ENCODE data around the gene ONECUT3.

DNA sequence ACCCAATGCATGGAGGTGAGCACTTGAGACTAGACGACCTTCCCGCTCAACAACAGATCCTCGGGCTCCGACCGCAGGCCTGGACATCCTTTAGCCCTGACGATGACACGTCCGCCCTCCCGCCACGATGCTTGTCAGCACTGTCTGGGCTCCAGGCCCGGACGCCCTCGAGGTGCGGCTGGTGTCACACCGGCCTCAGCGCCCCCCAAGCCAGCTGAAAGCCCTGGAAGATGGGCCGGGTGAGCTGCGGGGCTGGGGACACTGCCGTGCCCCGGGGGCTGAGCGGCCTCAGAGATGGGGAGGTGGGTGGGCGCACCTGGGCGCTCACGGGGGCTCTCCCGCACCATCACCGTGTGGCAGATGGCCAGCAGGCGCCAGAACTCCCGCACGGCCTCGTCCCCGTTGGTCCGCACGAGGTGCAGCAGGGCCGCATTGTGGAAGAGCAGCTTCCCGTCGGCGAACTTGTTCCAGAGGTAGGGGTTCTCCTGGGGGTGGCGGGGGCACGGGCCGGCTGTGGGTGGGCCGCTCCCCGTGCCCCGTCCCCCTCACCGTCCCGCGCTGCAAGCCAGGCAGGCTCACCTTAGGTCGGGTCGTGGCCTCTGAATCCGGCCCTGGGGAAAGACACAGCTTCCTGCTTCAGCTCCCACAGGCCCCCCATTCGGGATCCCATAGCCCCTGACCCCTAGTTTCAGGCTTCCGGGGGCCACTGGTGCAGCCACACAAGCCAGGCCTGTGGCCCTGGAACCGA lies 43.3 kb downstream of the ONECUT3 start:
- TF ChIP-seq SALL2 (tag by site-specific recombination; IDR thresholded peaks at IDR 0.05; ENCODE audit: borderline replicate concordance) = no peak
- TF ChIP-seq, protein P1, sequence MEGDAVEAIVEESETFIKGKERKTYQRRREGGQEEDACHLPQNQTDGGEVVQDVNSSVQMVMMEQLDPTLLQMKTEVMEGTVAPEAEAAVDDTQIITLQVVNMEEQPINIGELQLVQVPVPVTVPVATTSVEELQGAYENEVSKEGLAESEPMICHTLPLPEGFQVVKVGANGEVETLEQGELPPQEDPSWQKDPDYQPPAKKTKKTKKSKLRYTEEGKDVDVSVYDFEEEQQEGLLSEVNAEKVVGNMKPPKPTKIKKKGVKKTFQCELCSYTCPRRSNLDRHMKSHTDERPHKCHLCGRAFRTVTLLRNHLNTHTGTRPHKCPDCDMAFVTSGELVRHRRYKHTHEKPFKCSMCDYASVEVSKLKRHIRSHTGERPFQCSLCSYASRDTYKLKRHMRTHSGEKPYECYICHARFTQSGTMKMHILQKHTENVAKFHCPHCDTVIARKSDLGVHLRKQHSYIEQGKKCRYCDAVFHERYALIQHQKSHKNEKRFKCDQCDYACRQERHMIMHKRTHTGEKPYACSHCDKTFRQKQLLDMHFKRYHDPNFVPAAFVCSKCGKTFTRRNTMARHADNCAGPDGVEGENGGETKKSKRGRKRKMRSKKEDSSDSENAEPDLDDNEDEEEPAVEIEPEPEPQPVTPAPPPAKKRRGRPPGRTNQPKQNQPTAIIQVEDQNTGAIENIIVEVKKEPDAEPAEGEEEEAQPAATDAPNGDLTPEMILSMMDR (tag by site-specific recombination; IDR thresholded peaks at IDR 0.05) = no peak
- TF ChIP-seq, protein P2, sequence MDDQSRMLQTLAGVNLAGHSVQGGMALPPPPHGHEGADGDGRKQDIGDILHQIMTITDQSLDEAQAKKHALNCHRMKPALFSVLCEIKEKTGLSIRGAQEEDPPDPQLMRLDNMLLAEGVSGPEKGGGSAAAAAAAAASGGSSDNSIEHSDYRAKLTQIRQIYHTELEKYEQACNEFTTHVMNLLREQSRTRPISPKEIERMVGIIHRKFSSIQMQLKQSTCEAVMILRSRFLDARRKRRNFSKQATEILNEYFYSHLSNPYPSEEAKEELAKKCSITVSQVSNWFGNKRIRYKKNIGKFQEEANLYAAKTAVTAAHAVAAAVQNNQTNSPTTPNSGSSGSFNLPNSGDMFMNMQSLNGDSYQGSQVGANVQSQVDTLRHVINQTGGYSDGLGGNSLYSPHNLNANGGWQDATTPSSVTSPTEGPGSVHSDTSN (CRISPR knock-in tag; IDR thresholded peaks at IDR 0.05) = no peak

Data from HEK293 (cell line).